ENCODE data around the gene EVI2A.
A peak's percentile ranks its signal among the peaks of the same experiment; 100 is the strongest.

The EVI2A gene

DNA sequence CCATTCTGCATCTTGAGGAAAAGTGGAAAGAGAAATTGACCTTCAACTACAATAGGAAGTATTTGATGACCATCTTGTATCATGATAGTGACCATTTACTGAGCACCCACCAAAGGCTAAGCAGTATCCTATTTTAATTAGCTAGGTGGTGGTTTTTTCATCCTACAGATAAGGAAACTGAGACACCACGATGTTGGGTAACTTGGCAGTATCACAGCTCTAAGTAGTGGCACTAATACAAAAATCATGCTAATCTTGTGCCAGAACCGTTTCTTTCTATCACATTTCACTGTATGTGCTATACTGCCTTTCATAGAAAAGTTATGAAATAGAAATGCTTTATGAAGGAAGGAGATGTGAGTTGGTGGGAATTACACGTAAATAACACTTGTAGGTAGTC lies 9.9 kb downstream of the EVI2A start:
- peak overlapping the region; percentile 91 for H3K27ac ChIP-seq (replicated peaks)
- H3K27me3 ChIP-seq (ENCODE audit: insufficient read depth, poor library complexity, severe bottlenecking): no peaks in the 10 kb centered on the region
- H3K4me3 ChIP-seq (replicated peaks; ENCODE audit: insufficient read depth, low read length): peak overlapping the region; percentile 53
- TF ChIP-seq, protein P1, sequence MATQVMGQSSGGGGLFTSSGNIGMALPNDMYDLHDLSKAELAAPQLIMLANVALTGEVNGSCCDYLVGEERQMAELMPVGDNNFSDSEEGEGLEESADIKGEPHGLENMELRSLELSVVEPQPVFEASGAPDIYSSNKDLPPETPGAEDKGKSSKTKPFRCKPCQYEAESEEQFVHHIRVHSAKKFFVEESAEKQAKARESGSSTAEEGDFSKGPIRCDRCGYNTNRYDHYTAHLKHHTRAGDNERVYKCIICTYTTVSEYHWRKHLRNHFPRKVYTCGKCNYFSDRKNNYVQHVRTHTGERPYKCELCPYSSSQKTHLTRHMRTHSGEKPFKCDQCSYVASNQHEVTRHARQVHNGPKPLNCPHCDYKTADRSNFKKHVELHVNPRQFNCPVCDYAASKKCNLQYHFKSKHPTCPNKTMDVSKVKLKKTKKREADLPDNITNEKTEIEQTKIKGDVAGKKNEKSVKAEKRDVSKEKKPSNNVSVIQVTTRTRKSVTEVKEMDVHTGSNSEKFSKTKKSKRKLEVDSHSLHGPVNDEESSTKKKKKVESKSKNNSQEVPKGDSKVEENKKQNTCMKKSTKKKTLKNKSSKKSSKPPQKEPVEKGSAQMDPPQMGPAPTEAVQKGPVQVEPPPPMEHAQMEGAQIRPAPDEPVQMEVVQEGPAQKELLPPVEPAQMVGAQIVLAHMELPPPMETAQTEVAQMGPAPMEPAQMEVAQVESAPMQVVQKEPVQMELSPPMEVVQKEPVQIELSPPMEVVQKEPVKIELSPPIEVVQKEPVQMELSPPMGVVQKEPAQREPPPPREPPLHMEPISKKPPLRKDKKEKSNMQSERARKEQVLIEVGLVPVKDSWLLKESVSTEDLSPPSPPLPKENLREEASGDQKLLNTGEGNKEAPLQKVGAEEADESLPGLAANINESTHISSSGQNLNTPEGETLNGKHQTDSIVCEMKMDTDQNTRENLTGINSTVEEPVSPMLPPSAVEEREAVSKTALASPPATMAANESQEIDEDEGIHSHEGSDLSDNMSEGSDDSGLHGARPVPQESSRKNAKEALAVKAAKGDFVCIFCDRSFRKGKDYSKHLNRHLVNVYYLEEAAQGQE (IDR thresholded peaks at IDR 0.05; ENCODE audit: insufficient replicate concordance, low read depth): no peak
- TF ChIP-seq SPI1 (IDR thresholded peaks at IDR 0.05; ENCODE audit: borderline replicate concordance, low read depth) (no peak), POLR2AphosphoS5 (IDR thresholded peaks at IDR 0.05; ENCODE audit: low read depth) (no peak), GABPA (IDR thresholded peaks at IDR 0.05; ENCODE audit: low read depth) (no peak)
- TF ChIP-seq, protein P2, sequence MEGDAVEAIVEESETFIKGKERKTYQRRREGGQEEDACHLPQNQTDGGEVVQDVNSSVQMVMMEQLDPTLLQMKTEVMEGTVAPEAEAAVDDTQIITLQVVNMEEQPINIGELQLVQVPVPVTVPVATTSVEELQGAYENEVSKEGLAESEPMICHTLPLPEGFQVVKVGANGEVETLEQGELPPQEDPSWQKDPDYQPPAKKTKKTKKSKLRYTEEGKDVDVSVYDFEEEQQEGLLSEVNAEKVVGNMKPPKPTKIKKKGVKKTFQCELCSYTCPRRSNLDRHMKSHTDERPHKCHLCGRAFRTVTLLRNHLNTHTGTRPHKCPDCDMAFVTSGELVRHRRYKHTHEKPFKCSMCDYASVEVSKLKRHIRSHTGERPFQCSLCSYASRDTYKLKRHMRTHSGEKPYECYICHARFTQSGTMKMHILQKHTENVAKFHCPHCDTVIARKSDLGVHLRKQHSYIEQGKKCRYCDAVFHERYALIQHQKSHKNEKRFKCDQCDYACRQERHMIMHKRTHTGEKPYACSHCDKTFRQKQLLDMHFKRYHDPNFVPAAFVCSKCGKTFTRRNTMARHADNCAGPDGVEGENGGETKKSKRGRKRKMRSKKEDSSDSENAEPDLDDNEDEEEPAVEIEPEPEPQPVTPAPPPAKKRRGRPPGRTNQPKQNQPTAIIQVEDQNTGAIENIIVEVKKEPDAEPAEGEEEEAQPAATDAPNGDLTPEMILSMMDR (IDR thresholded peaks at IDR 0.05; ENCODE audit: insufficient read depth, low read length): no peak
- no peak for DNase-seq (ENCODE audit: low read depth in 1 of 2, low spot score in 1 of 2)

DNA sequence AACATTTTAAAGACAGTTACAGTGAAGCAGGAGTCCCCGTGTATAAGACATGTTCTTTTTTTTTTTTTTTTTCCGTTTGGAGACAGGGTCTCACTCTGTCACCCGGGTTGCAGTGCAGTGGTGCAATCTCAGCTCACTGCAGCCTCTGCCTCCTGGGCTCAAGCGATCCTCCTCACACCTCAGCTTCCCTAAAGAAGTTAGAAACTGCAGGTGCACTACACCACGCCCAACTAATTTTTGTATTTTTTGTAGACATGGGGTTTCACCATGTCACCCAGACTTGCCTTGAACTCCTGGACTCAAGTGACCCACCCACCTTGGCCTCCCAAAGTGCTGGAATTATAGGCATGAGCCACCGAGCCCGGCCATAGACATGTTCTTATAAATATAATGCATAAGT lies 10.5 kb downstream of the EVI2A start:
- H3K4me3 ChIP-seq (replicated peaks; ENCODE audit: insufficient read depth, low read length): peak overlapping the region; percentile 53
- peak overlapping the region; percentile 91 for H3K27ac ChIP-seq (replicated peaks)

DNA sequence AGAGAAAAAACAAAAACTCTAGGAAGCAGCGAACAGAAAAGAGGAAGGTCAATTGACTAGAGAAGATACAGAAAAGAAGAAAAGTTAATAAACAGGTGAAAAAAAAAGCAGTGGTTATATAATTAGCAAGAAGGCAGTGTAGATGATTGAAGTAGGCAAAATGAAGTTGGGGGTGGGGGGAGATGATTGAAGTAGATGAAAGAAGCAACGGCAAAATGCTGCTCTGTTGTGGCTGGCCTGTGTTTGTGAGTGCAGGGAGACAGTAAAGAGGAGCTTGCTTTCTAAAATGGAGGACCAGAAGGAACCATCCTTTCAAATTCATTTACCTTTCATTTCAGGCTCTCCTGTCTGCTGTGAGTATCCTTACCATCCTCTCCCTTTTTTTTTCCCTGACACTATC lies 11.2 kb downstream of the EVI2A start:
- peak overlapping the region; percentile 53 for H3K4me3 ChIP-seq (replicated peaks; ENCODE audit: insufficient read depth, low read length)
- peak overlapping the region; percentile 91 for H3K27ac ChIP-seq (replicated peaks)
- H3K27me3 ChIP-seq (ENCODE audit: insufficient read depth, poor library complexity, severe bottlenecking): no peaks in the 10 kb centered on the region

More for the DNA sequence above, 10.5 kb downstream of the EVI2A start:
- H3K27me3 ChIP-seq (ENCODE audit: insufficient read depth, poor library complexity, severe bottlenecking): no peaks in the 10 kb centered on the region
- DNase-seq (ENCODE audit: low read depth in 1 of 2, low spot score in 1 of 2): peak in 1 of 2 experiments; percentile 78
- TF ChIP-seq POLR2AphosphoS5 (IDR thresholded peaks at IDR 0.05; ENCODE audit: low read depth): peak; percentile 68
- TF ChIP-seq SPI1 (IDR thresholded peaks at IDR 0.05; ENCODE audit: borderline replicate concordance, low read depth): no peak
- TF ChIP-seq, protein P2 (IDR thresholded peaks at IDR 0.05; ENCODE audit: insufficient read depth, low read length): no peak
- no peak for TF ChIP-seq GABPA (IDR thresholded peaks at IDR 0.05; ENCODE audit: low read depth)

More for the DNA sequence above, 11.2 kb downstream of the EVI2A start:
- TF ChIP-seq, protein P1 (IDR thresholded peaks at IDR 0.05; ENCODE audit: insufficient replicate concordance, low read depth): no peak
- no peak; the same call in 1 of the 2 replicates for TF ChIP-seq POLR2AphosphoS5 (IDR thresholded peaks at IDR 0.05; ENCODE audit: low read depth)
- no peak for TF ChIP-seq GABPA (IDR thresholded peaks at IDR 0.05; ENCODE audit: low read depth)
- TF ChIP-seq, protein P2 (IDR thresholded peaks at IDR 0.05; ENCODE audit: insufficient read depth, low read length): no peak
- no peak for TF ChIP-seq SPI1 (IDR thresholded peaks at IDR 0.05; ENCODE audit: borderline replicate concordance, low read depth)
- peak in 1 of 2 experiments; percentile 42 for DNase-seq (ENCODE audit: low read depth in 1 of 2, low spot score in 1 of 2)
